GM10266 (cell line): ENCODE measurements around the gene RPTOR.

Source experiments
- DNase-seq: peaks from one replicate; pipeline ENCODE4 v3.0.0; 2012; ENCODE audit errors: extremely low spot score
- TF ChIP-seq, protein P1 (sequence below): IDR thresholded peaks from 2 replicates; pipeline ENCODE4 v1.5.1; 2012; ENCODE audit warnings: mild to moderate bottlenecking, low read depth; ENCODE audit not compliant: control insufficient read depth, insufficient read depth; ENCODE audit errors: missing control alignments

Gene RPTOR

DNA sequence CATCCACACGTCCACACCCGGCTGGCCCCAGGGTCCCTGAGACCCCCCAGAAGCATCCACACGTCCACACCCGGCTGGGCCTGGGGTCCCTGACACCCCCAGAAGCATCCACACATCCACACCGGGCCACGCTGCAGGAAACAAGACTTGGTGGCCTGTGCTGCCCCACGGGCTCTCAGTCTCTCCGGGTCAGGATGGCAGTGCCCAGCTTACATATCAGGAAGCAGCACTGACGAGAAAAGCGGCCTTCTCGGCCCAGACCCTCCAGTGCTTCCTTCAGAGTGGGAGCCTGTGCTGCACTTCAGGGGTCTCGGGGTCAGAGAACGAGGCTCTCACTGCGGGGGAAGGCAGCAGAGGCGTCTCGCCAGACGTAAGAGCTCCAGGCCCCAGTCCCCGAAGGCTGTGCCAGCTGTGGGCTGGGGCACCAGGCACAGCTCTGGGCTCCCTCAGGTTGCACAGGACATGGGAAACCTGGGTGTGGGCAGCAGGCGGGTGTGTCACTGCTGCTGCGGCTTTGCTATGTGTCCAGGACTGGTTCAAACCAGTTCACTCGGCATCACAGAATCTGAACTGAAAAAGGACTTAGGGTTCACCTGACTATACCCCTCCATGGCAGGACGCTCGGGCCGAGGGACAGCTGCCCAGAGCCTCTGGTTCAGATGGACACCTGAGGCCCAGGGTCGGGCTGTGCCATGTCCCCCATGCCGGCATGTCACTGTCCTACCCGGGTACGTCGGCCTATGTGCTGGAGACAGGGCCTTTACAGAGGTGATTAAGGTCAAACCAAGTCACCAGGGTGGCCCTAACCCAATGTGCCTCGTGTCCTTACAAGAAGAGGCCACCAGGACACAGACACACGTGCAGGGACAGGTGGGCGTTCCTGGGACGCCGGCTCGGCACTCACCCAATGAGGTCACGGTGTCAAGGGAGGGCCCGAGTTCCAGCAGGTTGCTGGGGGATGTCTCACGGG is 406.8 kb downstream of the RPTOR start:
- TF ChIP-seq, protein P1, sequence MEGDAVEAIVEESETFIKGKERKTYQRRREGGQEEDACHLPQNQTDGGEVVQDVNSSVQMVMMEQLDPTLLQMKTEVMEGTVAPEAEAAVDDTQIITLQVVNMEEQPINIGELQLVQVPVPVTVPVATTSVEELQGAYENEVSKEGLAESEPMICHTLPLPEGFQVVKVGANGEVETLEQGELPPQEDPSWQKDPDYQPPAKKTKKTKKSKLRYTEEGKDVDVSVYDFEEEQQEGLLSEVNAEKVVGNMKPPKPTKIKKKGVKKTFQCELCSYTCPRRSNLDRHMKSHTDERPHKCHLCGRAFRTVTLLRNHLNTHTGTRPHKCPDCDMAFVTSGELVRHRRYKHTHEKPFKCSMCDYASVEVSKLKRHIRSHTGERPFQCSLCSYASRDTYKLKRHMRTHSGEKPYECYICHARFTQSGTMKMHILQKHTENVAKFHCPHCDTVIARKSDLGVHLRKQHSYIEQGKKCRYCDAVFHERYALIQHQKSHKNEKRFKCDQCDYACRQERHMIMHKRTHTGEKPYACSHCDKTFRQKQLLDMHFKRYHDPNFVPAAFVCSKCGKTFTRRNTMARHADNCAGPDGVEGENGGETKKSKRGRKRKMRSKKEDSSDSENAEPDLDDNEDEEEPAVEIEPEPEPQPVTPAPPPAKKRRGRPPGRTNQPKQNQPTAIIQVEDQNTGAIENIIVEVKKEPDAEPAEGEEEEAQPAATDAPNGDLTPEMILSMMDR: no peak
- DNase-seq: no peak

GRCh38 chr17:80952291-80952690 is 407.7 kb downstream of the RPTOR start:
- no peak for DNase-seq

DNA sequence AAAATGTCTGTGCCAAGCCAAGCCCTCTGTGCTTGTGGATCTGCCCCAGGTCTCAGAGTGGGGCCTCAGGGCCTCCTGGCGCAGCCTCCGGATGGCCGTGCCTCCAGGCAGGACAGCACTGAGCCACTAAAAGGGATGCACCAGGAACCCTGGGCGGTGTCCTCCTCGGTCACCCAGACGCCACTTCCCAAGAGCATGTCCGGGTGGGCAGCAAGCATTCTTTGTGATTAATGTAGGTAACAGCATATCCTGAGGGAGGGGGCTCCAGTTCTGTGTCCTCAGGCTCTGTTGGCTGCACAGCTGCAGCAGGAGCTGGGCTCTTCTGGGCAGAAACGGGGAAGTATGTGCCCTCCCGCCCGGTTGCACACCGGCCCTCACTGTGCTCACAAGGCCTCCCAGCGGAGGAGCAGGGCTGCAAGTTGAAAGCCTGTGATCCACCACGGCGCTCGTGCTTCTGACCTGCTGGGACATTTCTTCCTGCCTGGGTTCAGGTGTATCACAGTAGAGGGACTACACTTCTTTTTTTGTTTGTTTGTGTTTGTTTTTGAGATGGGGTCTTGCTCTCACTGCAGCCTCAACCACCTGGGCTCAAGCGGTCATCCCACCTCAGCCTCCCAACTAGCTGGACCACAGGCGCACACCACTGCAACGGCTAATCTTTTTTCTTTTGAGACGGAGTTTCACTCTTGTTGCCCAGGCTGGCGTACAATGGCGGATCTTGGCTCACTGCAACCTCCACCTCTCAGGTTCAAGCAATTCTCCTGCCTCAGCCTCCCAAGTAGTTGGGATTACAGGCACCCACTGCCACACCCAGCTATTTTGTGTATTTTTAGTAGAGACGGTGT is 409.1 kb downstream of the RPTOR start:
- no peak for DNase-seq
- TF ChIP-seq, protein P1: no peak

More at GRCh38 chr17:80952291-80952690, 407.7 kb downstream of the RPTOR start:
- TF ChIP-seq, protein P1: no peak

DNA sequence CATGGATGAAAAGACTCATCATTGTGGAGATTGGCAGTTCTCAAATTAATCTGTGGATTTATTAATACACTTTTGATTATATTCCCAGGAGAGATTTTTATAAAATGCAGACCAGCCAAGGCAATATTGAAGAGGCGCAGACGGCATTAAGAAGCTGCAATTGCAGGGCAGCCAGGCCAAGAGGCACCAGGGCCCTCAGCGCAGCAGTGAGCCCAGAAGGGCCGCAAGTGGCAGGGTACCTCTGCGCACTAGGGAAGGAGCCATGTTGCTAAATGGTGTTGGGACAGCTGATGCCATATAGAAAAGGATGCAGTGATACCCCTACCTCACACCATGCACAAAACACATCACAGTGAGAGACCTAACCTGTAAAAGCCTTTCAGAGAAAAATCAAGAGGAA is 410.4 kb downstream of the RPTOR start:
- TF ChIP-seq, protein P1: no peak

GRCh38 chr17:80955671-80956280 is 411.1 kb downstream of the RPTOR start:
- DNase-seq: no peak
- TF ChIP-seq, protein P1: no peak

More for the DNA sequence above, 410.4 kb downstream of the RPTOR start:
- no peak for DNase-seq

- no peak for DNase-seq
Observed at GRCh38 chr17:80956321-80957190, 411.9 kb downstream of the RPTOR start.

More at GRCh38 chr17:80956321-80957190, 411.9 kb downstream of the RPTOR start:
- TF ChIP-seq, protein P1: no peak
